CD4-positive, alpha-beta memory T cell (primary cell): ENCODE data around the gene AMPD1. TPM values are rescaled to one million over a fixed set of nuclear protein-coding genes. Genes with fewer than 3 reads are reported as not detected.
A peak's percentile ranks its signal among the peaks of the same experiment; 100 is the strongest.

Source experiments
- CTCF ChIA-PET: fragments of 350-600 bp; sonication (Branson Sonifier 250); formaldehyde crosslinking; loops from one replicate; lab custom pipeline; 2021; ENCODE audit warnings: inconsistent platforms; ENCODE audit not compliant: partially characterized antibody; lab: Charles Lee
- POLR2A ChIA-PET: fragments of 350-600 bp; sonication (Branson Sonifier 250); formaldehyde crosslinking; loops from one replicate; lab custom pipeline; 2021; ENCODE audit not compliant: partially characterized antibody; lab: Charles Lee
- DNase-seq, 5 donors: peaks; one replicate each; pipeline versions ENCODE4 v3.0.0 to v3.0.0-alpha.2; 2020 to 2022; ENCODE audit warnings: mixed read lengths in 1 of 5
- H3K27ac ChIP-seq: one replicate; pipeline ENCODE4 v1.7.0; 2013; ENCODE audit warnings: low read depth, low read length
- H3K27me3 ChIP-seq: 2 replicates; pipeline ENCODE4 v1.7.0; 2013; ENCODE audit warnings: mild to moderate bottlenecking, low read length, moderate library complexity; ENCODE audit not compliant: insufficient read depth
- H3K36me3 ChIP-seq: 2 replicates; pipeline ENCODE4 v1.7.0; 2013; ENCODE audit warnings: mild to moderate bottlenecking, low read length, moderate library complexity; ENCODE audit not compliant: insufficient read depth
- H3K4me1 ChIP-seq: 2 replicates; pipeline ENCODE4 v1.7.0; 2013; ENCODE audit warnings: mild to moderate bottlenecking, low read length, moderate library complexity; ENCODE audit not compliant: insufficient read depth
- H3K4me3 ChIP-seq, 2 donors: one replicate each; pipeline ENCODE4 v1.7.0; 2013; ENCODE audit warnings: low read length in 2 of 2, mild to moderate bottlenecking in 1 of 2
- H3K9me3 ChIP-seq, 2 donors: one replicate each; pipeline ENCODE4 v1.7.0; 2013; ENCODE audit warnings: low read length in 2 of 2, control low read depth in 1 of 2; ENCODE audit not compliant: control insufficient read depth in 1 of 2
- H3K27ac Mint-ChIP-seq, 7 donors: one replicate each; pipeline ENCODE4 v1.8.0; 2020 to 2021; ENCODE audit warnings: mixed read lengths in 7 of 7, mild to moderate bottlenecking in 6 of 7, inconsistent platforms in 3 of 7, moderate library complexity in 3 of 7
- H3K27me3 Mint-ChIP-seq, 2 donors: one replicate each; pipeline ENCODE4 v1.8.0; 2020 to 2021; ENCODE audit warnings: mixed read lengths in 2 of 2
- H3K36me3 Mint-ChIP-seq, 2 donors: one replicate each; pipeline ENCODE4 v1.8.0; 2020 to 2021; ENCODE audit warnings: mixed read lengths in 2 of 2, inconsistent platforms in 1 of 2, mild to moderate bottlenecking in 1 of 2
- H3K4me1 Mint-ChIP-seq, 4 donors: one replicate each; pipeline ENCODE4 v1.8.0; 2020 to 2021; ENCODE audit warnings: mixed read lengths in 4 of 4, mild to moderate bottlenecking in 1 of 4
- H3K4me3 Mint-ChIP-seq, 8 donors: one replicate each; pipeline ENCODE4 v1.8.0; 2020 to 2021; ENCODE audit warnings: mixed read lengths in 8 of 8, mild to moderate bottlenecking in 7 of 8, moderate library complexity in 6 of 8, inconsistent platforms in 3 of 8
- H3K9me3 Mint-ChIP-seq, 8 donors: one replicate each; pipeline ENCODE4 v1.8.0; 2020 to 2021; ENCODE audit warnings: mixed read lengths in 8 of 8, mild to moderate bottlenecking in 5 of 8, inconsistent platforms in 3 of 8, moderate library complexity in 1 of 8
- intact Hi-C: fragments of 100-400 bp; cut with micrococcal nuclease; formaldehyde crosslinking; loops from one replicate; pipeline ENCODE4 v1.15.1; 2023
- polyA plus RNA-seq, 2 donors: library from polyadenylated mRNA; unstranded; fragments of 300-500 nt; fragmentation: Illumina TruSeq; gene quantifications; one replicate each; pipeline ENCODE4 v1.2.3, GENCODE V29; 2021
- total RNA-seq, 2 experiments: library from RNA; stranded (reverse); gene quantifications; one replicate each; pipeline ENCODE4 v1.2.3, GENCODE V29; 2021

Gene AMPD1
- total and polyA plus RNA-seq, 4 experiments from 2014 or later, result not detected

DNA sequence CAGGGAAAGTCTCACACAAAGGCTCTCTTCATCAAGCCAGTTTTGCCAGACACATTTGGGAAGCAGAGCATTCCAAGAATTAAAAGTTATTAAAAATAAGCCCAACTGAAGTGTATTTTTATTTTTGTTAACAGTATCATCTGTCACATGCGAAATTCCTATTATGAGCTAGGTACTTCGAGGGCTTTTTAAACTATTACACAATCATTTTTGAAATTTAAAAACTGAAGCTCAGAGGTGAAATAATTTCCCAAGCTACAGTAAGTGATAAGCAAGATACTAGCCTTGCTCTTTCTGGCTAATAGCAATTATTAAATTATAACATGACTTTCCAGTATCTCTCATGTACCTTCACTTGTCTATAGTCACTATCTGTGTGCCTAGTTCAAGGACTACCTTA, 33.2 kb upstream of the AMPD1 start:
- Histone ChIP-seq H3K9me3 (no peaks in the 10 kb centered on the region), H3K27me3 (no peaks in the 10 kb centered on the region), H3K36me3 (peaks cover 94% of the 10 kb centered on the region), H3K4me1 (no peaks in the 10 kb centered on the region), H3K4me3 (no peak overlapping the region), H3K27ac (no peak overlapping the region)
- intact Hi-C loops, result no loop called here
- H3K36me3 Mint-ChIP-seq, result peaks cover 65 to 90% of the 10 kb centered on the region in 2 donors
- ChIA-PET CTCF (no interaction called here), POLR2A (no interaction called here)
- no peak overlapping the region for H3K4me3 Mint-ChIP-seq
- H3K4me1 Mint-ChIP-seq, result peaks cover 4 to 10% (median 6%) of the 10 kb centered on the region in 4 donors
- H3K9me3 Mint-ChIP-seq, result no peaks in the 10 kb centered on the region
- H3K27ac Mint-ChIP-seq, result peak overlapping the region in 5 of 7 donors; percentile 17 to 72 (median 37)
- DNase-seq, result no peak
- H3K27me3 Mint-ChIP-seq, result no peaks in the 10 kb centered on the region

DNA sequence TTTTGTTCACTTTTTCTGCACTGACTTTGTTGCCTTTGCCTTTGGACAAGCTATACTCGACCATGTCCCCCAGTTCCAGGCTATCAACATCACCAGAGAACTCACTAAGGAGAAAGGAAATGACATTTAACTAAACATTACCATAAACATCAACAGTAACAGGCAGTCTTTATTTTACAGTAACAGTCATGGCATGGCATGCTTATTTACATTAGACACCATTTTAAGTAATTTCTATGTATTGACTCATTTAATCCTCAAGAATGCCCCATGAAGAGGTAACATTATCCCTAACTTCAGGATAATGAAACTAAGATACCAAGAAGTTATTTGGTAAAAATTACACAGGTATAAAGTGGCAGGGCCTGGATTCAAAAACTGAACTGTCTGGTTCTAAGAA, 29.9 kb upstream of the AMPD1 start:
- CTCF ChIA-PET, result no interaction called here
- no peaks in the 10 kb centered on the region for H3K9me3 ChIP-seq
- no peaks in the 10 kb centered on the region for H3K4me1 ChIP-seq
- intact Hi-C loops, result no loop called here
- no peak overlapping the region for H3K4me3 ChIP-seq
- Mint-ChIP-seq H3K4me1 (peaks cover 0 to 4% (median under 1%) of the 10 kb centered on the region in 4 donors), H3K36me3 (peaks cover 65 to 90% of the 10 kb centered on the region in 2 donors), H3K27me3 (no peaks in the 10 kb centered on the region), H3K27ac (peak overlapping the region in 4 of 7 donors; percentile 0 to 85 (median 41)), H3K4me3 (no peak overlapping the region), H3K9me3 (no peaks in the 10 kb centered on the region)
- no peak overlapping the region for H3K27ac ChIP-seq
- DNase-seq, result no peak
- no peaks in the 10 kb centered on the region for H3K27me3 ChIP-seq
- POLR2A ChIA-PET, result no interaction called here
- peaks cover 91% of the 10 kb centered on the region for H3K36me3 ChIP-seq

DNA sequence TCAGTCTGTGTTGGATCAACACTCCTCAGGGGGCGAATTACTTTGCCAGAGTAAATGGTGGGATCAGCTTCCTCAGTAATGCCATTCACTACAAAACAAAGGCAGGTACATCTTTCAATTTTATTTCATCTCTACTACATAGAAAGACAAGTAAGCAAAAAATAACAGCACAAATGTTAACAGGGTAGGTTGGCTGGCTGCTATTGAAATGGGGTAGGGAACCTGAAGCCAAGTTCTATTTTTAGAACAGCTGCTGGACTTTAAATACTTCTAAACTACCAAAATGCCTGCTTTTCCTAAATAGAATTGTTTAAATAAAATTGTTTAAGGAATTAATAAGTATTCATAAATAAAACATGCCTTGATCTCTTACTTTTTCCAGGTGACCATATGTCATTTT, 28.6 kb upstream of the AMPD1 start:
- Histone ChIP-seq H3K4me1 (no peaks in the 10 kb centered on the region), H3K36me3 (peaks cover 92% of the 10 kb centered on the region), H3K27me3 (no peaks in the 10 kb centered on the region), H3K27ac (no peak overlapping the region), H3K9me3 (no peaks in the 10 kb centered on the region), H3K4me3 (no peak overlapping the region)
- H3K36me3 Mint-ChIP-seq, result peaks cover 64 to 93% of the 10 kb centered on the region in 2 donors
- H3K4me3 Mint-ChIP-seq, result no peak overlapping the region
- ChIA-PET CTCF (no interaction called here), POLR2A (no interaction called here)
- H3K27me3 Mint-ChIP-seq, result no peaks in the 10 kb centered on the region
- intact Hi-C loops, result no loop called here
- peak overlapping the region in 4 of 7 donors; percentile 15 to 87 (median 76) for H3K27ac Mint-ChIP-seq
- H3K9me3 Mint-ChIP-seq, result no peaks in the 10 kb centered on the region
- H3K4me1 Mint-ChIP-seq, result peaks cover 0 to 4% (median under 1%) of the 10 kb centered on the region in 4 donors
- DNase-seq, result no peak

DNA sequence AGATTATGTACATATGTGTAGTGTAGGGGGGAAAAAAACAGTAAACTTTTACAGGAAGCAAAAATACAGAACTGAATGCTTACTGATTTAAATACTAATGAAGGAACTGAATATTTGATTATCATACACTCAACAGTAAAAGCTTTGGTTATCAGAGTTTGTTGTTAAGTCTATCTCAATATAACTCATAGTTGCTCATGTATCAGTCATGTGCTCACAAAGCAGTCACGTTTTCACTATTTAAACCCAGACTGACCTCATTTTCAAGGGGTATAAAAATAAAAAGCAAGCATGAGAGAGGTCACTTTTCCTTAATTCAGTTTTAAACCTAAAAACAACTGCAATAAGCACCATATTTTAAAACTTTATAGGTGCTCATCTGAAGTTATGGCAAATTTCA, 28.1 kb upstream of the AMPD1 start:
- H3K4me1 ChIP-seq, result no peaks in the 10 kb centered on the region
- intact Hi-C loops, result no loop called here
- no peak overlapping the region for H3K4me3 ChIP-seq
- H3K4me1 Mint-ChIP-seq, result peaks cover 0 to 4% (median under 1%) of the 10 kb centered on the region in 4 donors
- POLR2A ChIA-PET, result no interaction called here
- H3K9me3 ChIP-seq, result no peaks in the 10 kb centered on the region
- no peak for DNase-seq
- H3K36me3 Mint-ChIP-seq, result peaks cover 68 to 95% of the 10 kb centered on the region in 2 donors
- H3K36me3 ChIP-seq, result peaks cover 92% of the 10 kb centered on the region
- no peak overlapping the region for H3K4me3 Mint-ChIP-seq
- H3K27ac ChIP-seq, result no peak overlapping the region
- CTCF ChIA-PET, result no interaction called here
- no peaks in the 10 kb centered on the region for H3K9me3 Mint-ChIP-seq
- H3K27me3 Mint-ChIP-seq, result no peaks in the 10 kb centered on the region
- peak overlapping the region in 4 of 7 donors; percentile 7 to 88 (median 48) for H3K27ac Mint-ChIP-seq
- no peaks in the 10 kb centered on the region for H3K27me3 ChIP-seq

DNA sequence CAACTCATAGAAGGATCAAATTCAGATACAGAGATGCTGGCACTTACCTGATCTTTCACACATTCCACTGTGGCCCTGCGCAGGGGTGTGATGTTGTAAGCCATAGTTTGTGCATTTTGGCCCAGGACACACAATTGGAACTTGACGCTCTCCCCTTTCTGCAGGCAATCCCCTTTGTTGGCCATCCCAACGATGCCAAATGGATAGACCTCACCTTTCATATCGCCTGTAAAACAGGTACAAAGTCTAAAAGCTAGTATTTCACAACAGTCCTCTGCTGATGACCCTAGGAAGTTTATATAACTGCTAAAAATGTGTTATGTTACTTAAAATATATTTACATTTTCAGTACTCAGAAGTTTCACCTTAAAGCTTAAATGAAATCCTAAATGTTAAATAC, 25.1 kb upstream of the AMPD1 start:
- POLR2A ChIA-PET, result interaction anchor here (0.6 kb wide), 1 partner anchor 17 kb away, joined by 3 read pairs; no protein-coding TSS in a partner anchor
- CTCF ChIA-PET, result interaction anchor here (1.4 kb wide), 1 partner anchor 11 kb away, joined by 3 read pairs; no protein-coding TSS in a partner anchor
- H3K4me3 ChIP-seq, result no peak overlapping the region
- DNase-seq, result no peak
- Mint-ChIP-seq H3K27me3 (no peaks in the 10 kb centered on the region), H3K4me1 (peaks cover 11 to 20% (median 17%) of the 10 kb centered on the region in 4 donors), H3K4me3 (no peak overlapping the region), H3K36me3 (peaks cover 57 to 92% of the 10 kb centered on the region in 2 donors), H3K9me3 (no peaks in the 10 kb centered on the region), H3K27ac (peak overlapping the region in 5 of 7 donors; percentile 42 to 81 (median 69))
- H3K4me1 ChIP-seq, result peaks cover 18% of the 10 kb centered on the region
- intact Hi-C loops, result no loop called here
- H3K9me3 ChIP-seq, result no peaks in the 10 kb centered on the region
- no peak overlapping the region for H3K27ac ChIP-seq
- H3K27me3 ChIP-seq, result no peaks in the 10 kb centered on the region
- peaks cover 69% of the 10 kb centered on the region for H3K36me3 ChIP-seq

DNA sequence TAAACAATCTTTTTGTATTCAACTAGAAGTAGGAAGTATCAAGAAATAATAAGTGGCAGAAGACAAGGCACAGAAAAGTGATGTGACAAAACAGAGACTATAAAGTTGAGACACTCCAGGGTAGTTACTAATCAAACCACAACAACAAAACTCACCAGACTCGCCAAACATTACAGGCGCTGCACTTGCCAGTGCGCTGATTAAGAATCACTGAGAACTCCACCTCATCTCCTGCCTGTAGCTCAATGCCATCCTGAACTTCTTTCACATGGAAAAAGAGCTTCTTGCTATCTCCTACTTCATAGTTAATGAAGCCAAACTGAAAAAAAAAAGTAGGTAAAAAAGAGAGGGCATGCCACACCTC, 24.1 kb upstream of the AMPD1 start:
- Histone ChIP-seq H3K36me3 (peaks cover 58% of the 10 kb centered on the region), H3K4me3 (no peak overlapping the region), H3K27ac (no peak overlapping the region), H3K4me1 (peaks cover 21% of the 10 kb centered on the region), H3K27me3 (no peaks in the 10 kb centered on the region), H3K9me3 (no peaks in the 10 kb centered on the region)
- no peak for DNase-seq
- Mint-ChIP-seq H3K9me3 (no peaks in the 10 kb centered on the region), H3K36me3 (peaks cover 47 to 82% of the 10 kb centered on the region in 2 donors), H3K4me3 (no peak overlapping the region), H3K4me1 (peaks cover 11 to 21% (median 18%) of the 10 kb centered on the region in 4 donors), H3K27ac (peak overlapping the region in 6 of 7 donors; percentile 19 to 100 (median 51)), H3K27me3 (no peaks in the 10 kb centered on the region)
- POLR2A ChIA-PET, result interaction anchor here (1.1 kb wide), 1 partner anchor 61 kb away, joined by 3 read pairs; the partner anchor contains the start of gene SIKE1
- intact Hi-C loops, result no loop called here
- CTCF ChIA-PET, result interaction anchor here (1.5 kb wide), 1 partner anchor 372 kb away, joined by 3 read pairs; no protein-coding TSS in a partner anchor

DNA sequence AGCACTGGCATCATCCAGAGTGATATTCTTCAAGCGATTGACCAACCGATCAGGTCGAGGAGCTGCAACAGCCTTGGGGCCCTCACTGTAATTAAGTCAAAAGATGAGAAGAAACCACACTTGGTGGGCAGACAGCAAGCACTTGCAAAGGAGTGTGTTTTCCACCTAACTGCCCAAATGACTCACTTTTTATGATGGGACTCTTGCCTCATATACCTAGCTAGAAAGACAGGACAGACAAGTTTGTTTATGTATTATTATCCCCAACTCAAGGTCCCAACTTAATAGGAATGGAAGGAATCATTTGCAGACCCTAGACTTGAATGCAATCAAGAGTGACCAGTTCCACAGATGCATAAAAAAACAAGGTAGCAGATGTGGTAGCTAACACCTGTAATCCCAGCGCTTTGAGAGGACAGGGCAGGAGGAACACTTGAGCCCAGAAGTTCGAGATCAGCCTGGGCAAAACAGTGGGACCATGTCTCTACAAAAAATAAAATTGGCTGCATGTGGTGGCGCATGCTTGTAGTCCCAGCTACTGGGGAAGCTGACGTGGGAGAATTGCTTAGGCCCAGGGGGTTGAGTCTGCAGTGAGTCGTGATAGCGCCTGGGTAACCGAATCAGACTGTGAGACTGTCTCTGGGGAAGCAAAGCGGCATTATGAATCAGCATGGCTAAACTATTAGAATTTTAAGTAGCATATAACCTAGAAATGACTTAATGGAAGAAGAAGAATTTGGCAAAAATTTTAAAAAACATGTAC, 23.5 kb upstream of the AMPD1 start:
- Mint-ChIP-seq H3K36me3 (peaks cover 43 to 82% of the 10 kb centered on the region in 2 donors), H3K9me3 (no peaks in the 10 kb centered on the region), H3K27me3 (no peaks in the 10 kb centered on the region), H3K4me1 (peaks cover 11 to 25% (median 18%) of the 10 kb centered on the region in 4 donors), H3K4me3 (peak overlapping the region in 1 of 8 donors; percentile 46), H3K27ac (peak overlapping the region in 5 of 7 donors; percentile 19 to 100 (median 54))
- H3K9me3 ChIP-seq, result no peaks in the 10 kb centered on the region
- ChIA-PET CTCF (interaction anchor here (1.5 kb wide), 1 partner anchor 372 kb away, joined by 3 read pairs; no protein-coding TSS in a partner anchor), POLR2A (interaction anchor here (1.1 kb wide), 1 partner anchor 62 kb away, joined by 3 read pairs; the partner anchor contains the start of gene SIKE1)
- peaks cover 56% of the 10 kb centered on the region for H3K36me3 ChIP-seq
- H3K4me1 ChIP-seq, result peaks cover 21% of the 10 kb centered on the region
- H3K27ac ChIP-seq, result no peak overlapping the region
- intact Hi-C loops, result no loop called here
- no peak for DNase-seq
- no peaks in the 10 kb centered on the region for H3K27me3 ChIP-seq
- H3K4me3 ChIP-seq, result no peak overlapping the region
